ENCODE measurements around the gene GAL3ST3. TPM values are rescaled to one million over a fixed set of nuclear protein-coding genes. Genes with fewer than 3 reads are reported as not detected.

Gene GAL3ST3
- polyA plus RNA-seq, 1 donor (not counting 4 experiments of a cell fraction or from before 2014, with no cell fraction given): not detected

DNA sequence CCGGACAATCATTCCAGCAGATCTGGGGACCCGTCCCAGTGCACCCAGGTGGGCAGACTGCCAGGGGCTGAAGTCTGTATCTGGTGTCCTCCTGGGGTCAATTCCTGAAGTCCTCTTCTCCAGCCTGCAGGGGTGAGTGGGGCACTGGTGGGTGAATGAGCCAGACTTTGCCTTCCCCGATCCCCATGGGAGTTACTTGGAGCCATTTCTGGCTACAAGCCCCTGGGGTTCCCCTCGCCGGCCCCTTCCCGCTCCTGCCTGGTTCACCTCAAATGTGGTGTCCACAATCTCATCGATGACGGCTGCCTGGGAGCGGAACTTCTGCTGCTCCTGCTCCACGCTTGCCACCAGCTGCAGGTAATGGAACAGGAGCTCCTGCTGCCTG, 32.2 kb downstream of the GAL3ST3 start:
- no peaks in the 10 kb centered on the region for H4K20me1 ChIP-seq (ENCODE audit: control insufficient read depth, extremely low read depth, insufficient read depth, low read length)
- no peak for TF ChIP-seq EZH2 (IDR thresholded peaks at IDR 0.05; ENCODE audit: low read length)
- TF ChIP-seq, protein P1, sequence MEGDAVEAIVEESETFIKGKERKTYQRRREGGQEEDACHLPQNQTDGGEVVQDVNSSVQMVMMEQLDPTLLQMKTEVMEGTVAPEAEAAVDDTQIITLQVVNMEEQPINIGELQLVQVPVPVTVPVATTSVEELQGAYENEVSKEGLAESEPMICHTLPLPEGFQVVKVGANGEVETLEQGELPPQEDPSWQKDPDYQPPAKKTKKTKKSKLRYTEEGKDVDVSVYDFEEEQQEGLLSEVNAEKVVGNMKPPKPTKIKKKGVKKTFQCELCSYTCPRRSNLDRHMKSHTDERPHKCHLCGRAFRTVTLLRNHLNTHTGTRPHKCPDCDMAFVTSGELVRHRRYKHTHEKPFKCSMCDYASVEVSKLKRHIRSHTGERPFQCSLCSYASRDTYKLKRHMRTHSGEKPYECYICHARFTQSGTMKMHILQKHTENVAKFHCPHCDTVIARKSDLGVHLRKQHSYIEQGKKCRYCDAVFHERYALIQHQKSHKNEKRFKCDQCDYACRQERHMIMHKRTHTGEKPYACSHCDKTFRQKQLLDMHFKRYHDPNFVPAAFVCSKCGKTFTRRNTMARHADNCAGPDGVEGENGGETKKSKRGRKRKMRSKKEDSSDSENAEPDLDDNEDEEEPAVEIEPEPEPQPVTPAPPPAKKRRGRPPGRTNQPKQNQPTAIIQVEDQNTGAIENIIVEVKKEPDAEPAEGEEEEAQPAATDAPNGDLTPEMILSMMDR (optimal IDR thresholded peaks at IDR 0.05 in 1 of 3, IDR thresholded peaks at IDR 0.05 in 1 of 3, conservative IDR thresholded peaks at IDR 0.05 in 1 of 3; ENCODE audit: extremely low read depth in 1 of 3, insufficient read depth in 2 of 3, low read length in 3 of 3): no peak
- no peaks in the 10 kb centered on the region for H3K79me2 ChIP-seq (ENCODE audit: control insufficient read depth, insufficient read depth, low read length)
- no peaks in the 10 kb centered on the region for H3K36me3 ChIP-seq (ENCODE audit: control insufficient read depth in 2 of 2, extremely low read depth in 1 of 2, insufficient read depth in 2 of 2, low read length in 2 of 2)
- FAIRE-seq (no peak), DNase-seq (ENCODE audit: low read depth, low spot score) (no peak)
- no peak overlapping the region for H3K4me2 ChIP-seq (ENCODE audit: control insufficient read depth, extremely low read depth, insufficient read depth, low read depth, low read length)
- H3K4me1 ChIP-seq (ENCODE audit: control insufficient read depth, extremely low read depth, insufficient read depth, low read length): peaks cover 23% of the 10 kb centered on the region
- no peak overlapping the region for H3K27ac ChIP-seq (ENCODE audit: control insufficient read depth, insufficient read depth, low read length)
- no peak overlapping the region for H3K9ac ChIP-seq (ENCODE audit: control insufficient read depth, extremely low read depth, insufficient read depth, low read length)
- dilution Hi-C loops (cut with MboI; ENCODE audit: extremely low pct_ligation_motif_present, low sequenced_read_pairs): no loop called here
- H3K4me3 ChIP-seq (ENCODE audit: control insufficient read depth in 2 of 3, extremely low read depth in 1 of 3, insufficient read depth in 2 of 3, low read depth in 1 of 3, low read length in 3 of 3): no peak overlapping the region
- H3K9me1 ChIP-seq (ENCODE audit: control insufficient read depth, extremely low read depth, insufficient read depth, low read length): no peaks in the 10 kb centered on the region
- no peak overlapping the region for H2AFZ ChIP-seq (ENCODE audit: control insufficient read depth, low read length)
- H3K9me3 ChIP-seq (ENCODE audit: control insufficient read depth, low read depth, low read length): no peaks in the 10 kb centered on the region
- no peaks in the 10 kb centered on the region for H3K27me3 ChIP-seq (ENCODE audit: control insufficient read depth, extremely low read depth, insufficient read depth, low read length)

GRCh38 chr11:66015936-66016792, 32.8 kb downstream of the GAL3ST3 start:
- no peaks in the 10 kb centered on the region for H3K79me2 ChIP-seq (ENCODE audit: control insufficient read depth, insufficient read depth, low read length)
- H3K4me3 ChIP-seq (ENCODE audit: control insufficient read depth in 2 of 3, extremely low read depth in 1 of 3, insufficient read depth in 2 of 3, low read depth in 1 of 3, low read length in 3 of 3): no peak overlapping the region
- no peak overlapping the region for H2AFZ ChIP-seq (ENCODE audit: control insufficient read depth, low read length)
- no peaks in the 10 kb centered on the region for H3K36me3 ChIP-seq (ENCODE audit: control insufficient read depth in 2 of 2, extremely low read depth in 1 of 2, insufficient read depth in 2 of 2, low read length in 2 of 2)
- H3K27ac ChIP-seq (ENCODE audit: control insufficient read depth, insufficient read depth, low read length): no peak overlapping the region
- no peaks in the 10 kb centered on the region for H3K9me3 ChIP-seq (ENCODE audit: control insufficient read depth, low read depth, low read length)
- TF ChIP-seq, protein P1 (optimal IDR thresholded peaks at IDR 0.05 in 1 of 3, IDR thresholded peaks at IDR 0.05 in 1 of 3, conservative IDR thresholded peaks at IDR 0.05 in 1 of 3; ENCODE audit: extremely low read depth in 1 of 3, insufficient read depth in 2 of 3, low read length in 3 of 3): no peak
- TF ChIP-seq EZH2 (IDR thresholded peaks at IDR 0.05; ENCODE audit: low read length): no peak
- peaks cover 3% of the 10 kb centered on the region for H3K9me1 ChIP-seq (ENCODE audit: control insufficient read depth, extremely low read depth, insufficient read depth, low read length)
- no peak for DNase-seq (ENCODE audit: low read depth, low spot score)
- H3K27me3 ChIP-seq (ENCODE audit: control insufficient read depth, extremely low read depth, insufficient read depth, low read length): no peaks in the 10 kb centered on the region
- H3K9ac ChIP-seq (ENCODE audit: control insufficient read depth, extremely low read depth, insufficient read depth, low read length): no peak overlapping the region
- no peaks in the 10 kb centered on the region for H4K20me1 ChIP-seq (ENCODE audit: control insufficient read depth, extremely low read depth, insufficient read depth, low read length)
- no peak overlapping the region for H3K4me2 ChIP-seq (ENCODE audit: control insufficient read depth, extremely low read depth, insufficient read depth, low read depth, low read length)
- dilution Hi-C loops (cut with MboI; ENCODE audit: extremely low pct_ligation_motif_present, low sequenced_read_pairs): no loop called here
- no peak for FAIRE-seq
- peaks cover 24% of the 10 kb centered on the region for H3K4me1 ChIP-seq (ENCODE audit: control insufficient read depth, extremely low read depth, insufficient read depth, low read length)

Measured in keratinocyte (primary cell).